ENCODE data around the gene CREB3L4. TPM values are rescaled to one million over a fixed set of nuclear protein-coding genes. Genes with fewer than 3 reads are reported as not detected.

The CREB3L4 gene
- total and polyA plus RNA-seq, 2 of the 13 experiments (the other 11 are each of a cell fraction or from before 2014, with no cell fraction given) = 9.9 to 18.7 TPM

- TF ChIP-seq SNRNP70 (IDR thresholded peaks at IDR 0.05; ENCODE audit: low read depth, low read length) = no peak
- TF ChIP-seq ZNF530 (CRISPR knock-in tag; IDR thresholded peaks at IDR 0.05; ENCODE audit: low read depth) = peak; percentile 45; the same call in 1 of the 2 replicates
- no peak for TF ChIP-seq ZBTB44 (CRISPR knock-in tag; IDR thresholded peaks at IDR 0.05)
- TF ChIP-seq ZNF629 (CRISPR knock-in tag; conservative IDR thresholded peaks at IDR 0.05) = no peak
- TF ChIP-seq E2F2 (CRISPR knock-in tag; IDR thresholded peaks at IDR 0.05; ENCODE audit: borderline replicate concordance) = peak; percentile 27; the same call in 1 of the 2 replicates
- no peak for TF ChIP-seq MAFK (conservative IDR thresholded peaks at IDR 0.05 in 1 of 2, IDR thresholded peaks at IDR 0.05 in 1 of 2; ENCODE audit: low read length in 2 of 2)
- TF ChIP-seq ZNF781 (CRISPR knock-in tag; IDR thresholded peaks at IDR 0.05; ENCODE audit: borderline replicate concordance, not compliant biosample characterization) = peak; percentile 67
- TF ChIP-seq DNMT3B (CRISPR knock-in tag; conservative IDR thresholded peaks at IDR 0.05) = peak; percentile 80; the same call in 1 of the 2 replicates
- TF ChIP-seq KMT2B (CRISPR knock-in tag; IDR thresholded peaks at IDR 0.05) = peak; percentile 85
- TF ChIP-seq ZNF670 (CRISPR knock-in tag; IDR thresholded peaks at IDR 0.05; ENCODE audit: borderline replicate concordance) = 0 out of 2 replicates have a peak, but pooled peaks have one; percentile 30
- TF ChIP-seq JUN (CRISPR knock-in tag; IDR thresholded peaks at IDR 0.05) = peak; percentile 83
- no peak for TF ChIP-seq FOXP1 (IDR thresholded peaks at IDR 0.05)
- no peak for TF ChIP-seq FOXP1 (CRISPR knock-in tag; IDR thresholded peaks at IDR 0.05)
- TF ChIP-seq CREB3 (CRISPR knock-in tag; IDR thresholded peaks at IDR 0.05) = no peak
- TF ChIP-seq ATM (IDR thresholded peaks at IDR 0.05; ENCODE audit: borderline replicate concordance) = no peak
- TF ChIP-seq PRPF4 (IDR thresholded peaks at IDR 0.05; ENCODE audit: low read depth, low read length, poor library complexity, severe bottlenecking) = no peak
- TF ChIP-seq MXD4 (CRISPR knock-in tag; IDR thresholded peaks at IDR 0.05) = no peak
- peak; percentile 50 for TF ChIP-seq XRCC5 (optimal IDR thresholded peaks at IDR 0.05; ENCODE audit: low read length)
- TF ChIP-seq ZNF891 (CRISPR knock-in tag; IDR thresholded peaks at IDR 0.05) = peak; percentile 75; the same call in 1 of the 2 replicates
- TF ChIP-seq ZNF296 (CRISPR knock-in tag; conservative IDR thresholded peaks at IDR 0.05) = no peak
- peak; percentile 91 for TF ChIP-seq ZNF34 (CRISPR knock-in tag; IDR thresholded peaks at IDR 0.05; ENCODE audit: borderline replicate concordance)
- 0 out of 2 replicates have a peak, but pooled peaks have one; percentile 64 for TF ChIP-seq ZNF180 (CRISPR knock-in tag; IDR thresholded peaks at IDR 0.05; ENCODE audit: borderline replicate concordance, low read depth)
- 0 out of 2 replicates have a peak, but pooled peaks have one; percentile 19 for TF ChIP-seq GLI4 (CRISPR knock-in tag; IDR thresholded peaks at IDR 0.05; ENCODE audit: borderline replicate concordance)
- peak; percentile 68 for TF ChIP-seq ZNF883 (CRISPR knock-in tag; IDR thresholded peaks at IDR 0.05; ENCODE audit: not compliant biosample characterization)
- TF ChIP-seq GFI1 (CRISPR knock-in tag; IDR thresholded peaks at IDR 0.05; ENCODE audit: borderline replicate concordance) = no peak
These were observed 22.9 kb downstream of the CREB3L4 start, which contains the start of gene RPS27 (continued) for GRCh38 chr1:153990468-153991150.

Measured in HepG2 (cell line).